Measurements from ENCODE around the gene SCN3A.

SCN3A gene

DNA sequence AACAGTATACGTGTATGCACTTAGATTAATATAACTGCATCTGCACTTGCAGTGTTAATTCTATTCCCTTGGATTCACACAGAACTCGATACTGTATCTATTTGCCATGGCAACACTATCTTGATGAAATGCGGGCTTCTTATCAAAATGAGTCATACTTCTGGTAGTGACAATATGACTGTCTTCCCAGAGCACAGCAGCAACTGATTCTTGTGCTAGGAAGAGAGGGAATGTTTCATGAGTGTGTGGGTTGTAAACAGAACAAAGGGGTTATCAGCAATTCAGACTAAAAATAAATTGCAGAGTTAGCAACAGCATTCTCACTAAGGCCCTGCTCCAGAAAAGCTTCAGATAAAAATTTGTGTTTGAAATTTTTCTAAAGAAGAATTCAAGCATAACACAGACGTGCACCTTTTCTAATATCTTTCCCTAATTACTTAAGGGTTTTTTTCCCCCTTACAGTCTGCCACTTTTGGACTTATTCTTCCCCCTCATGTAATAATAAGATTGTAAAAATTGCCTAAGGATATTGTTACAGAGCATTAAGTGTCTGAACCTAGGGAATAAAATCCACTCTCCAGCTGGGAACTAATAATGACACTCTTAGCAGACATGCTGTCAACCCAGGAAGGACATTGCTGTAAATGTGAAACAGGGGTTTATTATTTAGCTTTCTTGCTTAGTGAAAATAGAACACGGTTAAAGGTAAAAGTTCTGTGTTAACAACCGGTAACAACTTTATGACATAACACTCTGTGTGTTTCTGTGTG is 148.6 kb downstream of the SCN3A start:
- H3K4me3 ChIP-seq (ENCODE audit: low read depth, low read length), result no peak overlapping the region
- DNase-seq (ENCODE audit: low read depth), result peak; percentile 54
- TF ChIP-seq, protein P1, sequence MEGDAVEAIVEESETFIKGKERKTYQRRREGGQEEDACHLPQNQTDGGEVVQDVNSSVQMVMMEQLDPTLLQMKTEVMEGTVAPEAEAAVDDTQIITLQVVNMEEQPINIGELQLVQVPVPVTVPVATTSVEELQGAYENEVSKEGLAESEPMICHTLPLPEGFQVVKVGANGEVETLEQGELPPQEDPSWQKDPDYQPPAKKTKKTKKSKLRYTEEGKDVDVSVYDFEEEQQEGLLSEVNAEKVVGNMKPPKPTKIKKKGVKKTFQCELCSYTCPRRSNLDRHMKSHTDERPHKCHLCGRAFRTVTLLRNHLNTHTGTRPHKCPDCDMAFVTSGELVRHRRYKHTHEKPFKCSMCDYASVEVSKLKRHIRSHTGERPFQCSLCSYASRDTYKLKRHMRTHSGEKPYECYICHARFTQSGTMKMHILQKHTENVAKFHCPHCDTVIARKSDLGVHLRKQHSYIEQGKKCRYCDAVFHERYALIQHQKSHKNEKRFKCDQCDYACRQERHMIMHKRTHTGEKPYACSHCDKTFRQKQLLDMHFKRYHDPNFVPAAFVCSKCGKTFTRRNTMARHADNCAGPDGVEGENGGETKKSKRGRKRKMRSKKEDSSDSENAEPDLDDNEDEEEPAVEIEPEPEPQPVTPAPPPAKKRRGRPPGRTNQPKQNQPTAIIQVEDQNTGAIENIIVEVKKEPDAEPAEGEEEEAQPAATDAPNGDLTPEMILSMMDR (conservative IDR thresholded peaks at IDR 0.05; ENCODE audit: low read depth, low read length), result no peak

DNA sequence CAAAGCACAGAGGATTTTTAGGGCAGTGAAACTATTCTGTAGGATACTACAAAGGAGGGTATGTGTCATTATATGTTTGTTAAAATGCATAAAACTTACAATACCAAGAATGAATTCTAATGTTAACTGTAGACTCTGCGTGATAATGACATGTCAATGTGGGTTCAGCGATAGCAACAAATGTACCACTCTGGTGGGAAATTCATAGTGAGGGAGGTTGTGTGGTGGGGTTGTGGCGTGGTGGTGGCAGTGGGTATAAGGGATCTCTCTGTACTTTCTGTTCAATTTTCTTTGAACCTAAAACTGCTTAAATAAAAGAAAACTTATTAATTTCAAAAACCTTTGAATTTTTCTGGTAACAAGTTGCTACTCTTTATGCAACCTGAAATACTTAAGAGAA is 149.2 kb downstream of the SCN3A start:
- TF ChIP-seq, protein P1 (conservative IDR thresholded peaks at IDR 0.05; ENCODE audit: low read depth, low read length), result no peak
- no peak overlapping the region for H3K4me3 ChIP-seq (ENCODE audit: low read depth, low read length)
- no peak for DNase-seq (ENCODE audit: low read depth)

DNA sequence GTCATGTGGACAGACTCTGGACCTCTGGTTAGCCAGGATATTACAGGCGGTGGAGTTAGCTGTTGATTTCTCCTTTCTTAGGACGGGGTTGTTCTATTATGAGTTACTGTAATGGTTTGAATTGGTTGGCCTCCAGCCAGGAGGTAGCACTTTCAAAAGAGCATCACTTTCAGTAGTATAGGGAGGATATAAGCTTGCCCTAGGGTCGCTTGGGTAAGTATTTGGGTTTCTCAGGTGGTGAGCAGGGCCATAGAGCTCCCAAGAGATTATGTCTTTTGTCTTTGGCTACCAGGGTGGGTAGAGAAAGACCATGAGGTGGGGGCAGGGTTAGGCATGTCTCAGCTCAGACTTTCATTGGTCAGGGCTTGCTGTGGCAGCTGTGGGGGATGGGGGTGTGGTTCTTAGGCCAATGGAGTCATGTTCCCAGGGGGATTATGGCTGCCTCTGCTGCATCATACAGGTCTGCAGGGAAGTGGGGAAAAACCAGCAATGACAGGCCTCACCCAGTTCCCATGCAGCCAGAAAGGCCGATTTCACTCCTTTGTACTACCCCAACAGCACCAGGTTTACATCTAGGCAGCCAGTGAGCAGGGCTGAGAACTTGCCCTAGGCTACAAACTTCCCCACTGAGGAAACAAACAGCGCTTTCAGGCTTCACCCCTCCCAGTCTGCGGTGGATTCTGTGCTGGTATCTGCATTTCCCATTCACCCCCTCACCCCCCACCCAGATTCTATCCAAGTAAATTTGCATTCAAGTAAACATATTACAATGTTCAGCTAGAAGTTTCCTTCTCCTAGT is 159.1 kb downstream of the SCN3A start:
- no peak for DNase-seq (ENCODE audit: low read depth)

More for the DNA sequence above, 159.1 kb downstream of the SCN3A start:
- H3K4me3 ChIP-seq (ENCODE audit: low read depth, low read length), result no peak overlapping the region
- TF ChIP-seq, protein P1 (conservative IDR thresholded peaks at IDR 0.05; ENCODE audit: low read depth, low read length), result no peak

All from choroid plexus epithelial cell (primary cell).